GM21423 (cell line): ENCODE results near the gene FNIP1.
"Not testable (repeated sequence)": the region's sequence is repeated elsewhere in the genome, so short reads cannot be mapped to it uniquely, and the experiment has no call there.

Source experiments
- ATAC-seq: cut with Tn5 transposase; IDR thresholded peaks from one replicate; pipeline ENCODE4 v1.9.1; 2021; ENCODE audit warnings: mild to moderate bottlenecking, moderate library complexity; ENCODE audit not compliant: unreplicated experiment

The FNIP1 gene

DNA sequence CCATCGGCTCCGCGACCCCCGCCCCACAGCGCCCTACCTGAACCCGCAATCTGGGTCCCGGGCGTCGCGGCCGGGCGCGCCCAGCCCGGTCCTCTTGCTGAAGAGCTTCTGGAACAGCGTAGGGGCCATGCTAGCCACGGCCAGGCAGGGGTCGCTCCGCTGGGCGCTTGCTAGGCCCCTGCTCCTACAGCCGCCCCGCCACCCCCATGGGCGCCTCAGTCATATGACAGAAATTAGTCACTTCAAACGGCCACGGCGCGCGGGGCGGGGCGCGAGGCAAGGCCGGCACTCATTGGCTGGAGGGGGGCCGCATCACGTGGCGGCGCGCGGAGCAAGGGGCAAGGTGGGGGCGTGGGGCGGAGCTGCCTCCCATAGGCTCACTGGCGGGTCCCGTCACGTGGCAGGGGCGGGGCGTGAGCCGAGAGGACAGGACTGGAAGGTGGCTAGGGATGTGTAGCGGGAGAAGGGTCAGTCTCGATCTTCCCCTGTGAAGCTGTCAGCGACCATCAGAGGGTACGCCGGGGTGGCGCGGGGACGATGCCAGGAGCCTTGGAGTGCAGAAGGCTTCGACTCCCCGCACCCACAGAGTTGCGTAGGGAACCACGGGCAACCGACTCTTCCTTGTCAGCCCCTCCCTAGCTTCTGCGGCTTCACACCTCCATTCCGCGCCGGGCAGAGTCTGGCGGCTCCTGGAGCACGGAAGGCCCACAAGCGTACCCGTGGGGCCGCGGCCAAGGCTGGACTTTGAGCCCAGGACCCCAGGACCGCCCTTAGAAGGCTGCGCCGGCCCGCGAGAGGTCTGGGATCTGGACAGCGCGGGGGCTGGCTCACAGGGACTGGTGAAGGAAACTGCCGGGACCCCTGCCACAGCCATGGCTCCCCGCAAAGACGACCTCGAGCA is at the start of gene FNIP1:
FNIP1 (minus strand) TSS at position 225 of the 901 bp plus-strand sequence; CDS start at position 129, 96 bp downstream.
- peak; percentile 94 for ATAC-seq

DNA sequence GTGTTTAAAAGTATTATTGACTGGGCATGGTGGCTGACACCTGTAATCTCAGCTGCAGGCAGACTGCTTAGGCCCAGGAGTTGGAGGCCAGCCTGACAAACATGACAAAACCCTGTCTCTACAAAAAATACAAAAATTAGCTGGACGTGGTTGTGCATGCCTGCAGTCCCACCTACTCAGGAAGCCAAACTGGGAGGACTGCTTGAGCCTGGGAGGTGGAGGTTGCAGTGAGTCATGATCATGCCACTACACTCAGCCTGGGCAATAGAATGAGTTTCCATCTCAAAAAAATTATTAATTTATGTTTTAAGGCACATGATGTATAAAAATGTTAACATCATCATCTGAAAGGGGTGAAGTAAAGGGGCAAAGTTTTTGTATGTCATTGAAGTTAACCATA is 49.7 kb upstream of the FNIP1 start:
- no peak for ATAC-seq

DNA sequence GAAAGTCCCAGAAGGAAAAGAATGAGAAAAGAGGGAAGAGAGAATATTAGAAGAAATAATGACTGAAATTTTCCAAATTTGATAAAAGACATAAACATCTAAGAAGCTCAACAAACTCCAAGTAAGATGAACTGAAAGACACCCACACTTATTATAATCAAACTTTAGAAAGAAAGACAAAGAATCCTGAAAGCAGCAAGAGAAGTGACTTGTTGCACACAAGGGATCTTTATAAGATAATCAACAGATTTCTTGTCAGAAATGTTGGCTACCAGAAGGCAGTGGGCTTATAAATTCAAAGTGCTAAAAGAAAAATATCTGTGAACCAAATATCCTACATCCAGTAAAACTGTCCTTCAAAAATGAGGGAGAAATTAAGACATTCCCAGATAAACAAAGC is 49.0 kb upstream of the FNIP1 start:
- no peak for ATAC-seq

DNA sequence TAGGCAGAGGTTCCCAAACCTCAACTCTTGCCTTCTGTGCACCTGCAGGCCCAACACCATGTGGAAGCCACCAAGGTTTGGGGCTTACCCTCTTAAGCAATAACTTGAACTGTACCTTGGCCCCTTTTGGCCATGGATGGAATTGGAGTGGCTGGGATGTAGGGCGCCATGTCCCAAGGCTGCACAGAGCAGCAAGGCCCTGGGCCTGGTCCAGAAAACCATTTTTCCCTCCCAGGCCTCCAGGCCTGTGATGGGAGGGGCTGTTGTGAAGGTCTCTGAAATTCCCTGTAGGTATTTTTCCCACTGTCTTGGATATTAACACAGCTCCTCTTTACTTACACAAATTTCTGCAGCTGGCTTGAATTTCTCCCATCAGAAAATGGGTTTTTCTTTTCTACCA is 46.2 kb upstream of the FNIP1 start:
- ATAC-seq = not testable (repeated sequence)

DNA sequence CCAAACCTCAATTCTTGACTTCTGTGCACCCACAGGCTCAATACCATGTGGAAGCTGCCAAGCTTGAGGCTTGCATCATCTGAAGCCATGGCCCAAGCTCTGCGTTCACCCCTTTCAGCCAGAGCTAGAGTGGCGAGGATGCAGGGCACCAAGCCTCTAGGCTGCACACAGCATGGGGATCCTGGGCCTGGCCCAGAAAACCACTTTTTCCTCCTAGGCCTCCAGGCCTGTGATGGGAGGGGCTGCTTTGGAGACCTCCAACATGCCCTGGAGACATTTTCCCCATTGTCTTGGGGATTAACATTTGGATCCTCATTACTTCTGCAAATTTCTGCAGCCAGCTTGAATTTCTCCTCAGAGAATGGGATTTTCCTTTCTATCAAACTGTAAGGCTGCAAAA is 35.9 kb upstream of the FNIP1 start:
- ATAC-seq = not testable (repeated sequence)

DNA sequence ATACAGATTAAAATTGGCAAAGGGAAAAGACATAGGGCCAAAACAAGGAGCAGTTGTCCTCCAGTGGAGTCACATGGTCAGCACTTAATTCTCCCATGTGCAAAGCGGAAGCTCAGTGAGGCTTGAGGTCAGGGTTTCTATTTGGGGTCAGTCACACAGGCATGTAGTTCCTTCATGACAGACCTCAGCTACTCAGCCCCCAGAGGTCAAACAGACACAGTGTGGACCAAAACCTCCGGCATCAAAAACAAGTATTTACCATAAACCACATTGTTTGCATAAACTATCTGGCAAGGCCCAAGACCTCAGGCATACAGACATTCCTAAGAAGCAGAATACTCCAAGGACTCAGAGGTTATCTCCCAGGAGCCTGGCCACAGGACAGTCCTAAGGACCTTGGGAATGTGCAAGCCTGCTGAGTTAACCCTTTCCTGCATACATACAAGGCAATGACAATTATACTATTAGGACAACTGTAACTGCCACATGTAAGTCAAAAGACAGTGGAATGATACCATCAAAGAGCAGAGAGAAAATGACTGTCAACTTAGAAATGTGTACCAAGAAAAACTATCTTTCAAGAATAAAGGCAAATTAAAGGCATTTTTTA is 28.7 kb upstream of the FNIP1 start:
- ATAC-seq = no peak

GRCh38 chr5:131824631-131825030 is 27.8 kb upstream of the FNIP1 start:
- no peak for ATAC-seq

- no peak for ATAC-seq
These were observed 24.4 kb upstream of the FNIP1 start for GRCh38 chr5:131821221-131821620.

DNA sequence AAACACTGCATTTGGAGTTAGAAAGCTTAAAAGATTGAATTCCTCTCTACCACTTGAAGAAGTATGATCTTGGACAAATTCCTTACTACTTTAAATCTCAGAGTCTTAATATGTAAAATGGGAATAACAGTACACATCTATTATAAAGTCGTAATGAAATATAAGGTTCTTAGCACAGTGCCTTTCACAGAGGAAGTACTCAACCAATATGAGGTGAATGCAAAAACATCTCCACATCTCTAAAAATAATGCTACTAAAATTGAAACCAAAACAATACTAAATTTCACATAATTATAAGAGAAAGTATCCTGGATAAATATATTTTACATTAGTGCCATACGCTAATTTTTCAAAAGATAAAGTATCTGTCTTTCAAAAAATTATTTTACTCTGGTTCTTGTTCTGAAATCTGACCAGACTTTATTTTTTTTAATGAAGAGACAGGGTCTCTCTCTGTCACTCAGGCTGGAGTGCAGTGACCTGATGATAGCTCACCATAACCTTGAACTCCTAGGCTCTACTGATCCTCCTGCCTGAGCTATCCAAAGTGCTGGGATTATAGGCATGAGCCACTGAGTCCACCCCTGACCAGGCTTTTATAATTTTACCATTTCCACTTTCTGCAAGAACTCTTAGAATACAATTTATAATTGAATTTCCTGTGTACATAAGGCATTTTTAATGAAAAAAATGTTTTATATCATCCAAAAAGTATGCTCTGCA is 21.3 kb upstream of the FNIP1 start:
- no peak for ATAC-seq

DNA sequence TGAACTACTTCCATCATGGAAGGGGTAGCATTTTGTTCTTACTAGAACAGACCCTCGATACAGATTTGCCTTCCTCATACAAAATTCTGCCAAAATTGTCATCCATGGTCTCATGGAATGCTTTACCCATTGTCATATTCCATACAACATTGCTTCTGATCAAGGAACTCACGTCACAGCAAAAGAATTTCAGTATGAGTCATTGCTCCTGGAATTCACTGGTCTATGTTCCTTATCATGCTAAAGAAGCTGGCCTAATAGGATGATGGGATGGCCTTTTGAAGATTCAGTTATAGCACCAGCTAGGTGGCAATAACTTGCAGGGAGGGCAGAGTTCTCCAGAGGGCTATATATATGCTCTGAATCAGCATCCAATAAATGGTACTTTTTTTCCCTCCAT is 18.2 kb upstream of the FNIP1 start:
- ATAC-seq = no peak

DNA sequence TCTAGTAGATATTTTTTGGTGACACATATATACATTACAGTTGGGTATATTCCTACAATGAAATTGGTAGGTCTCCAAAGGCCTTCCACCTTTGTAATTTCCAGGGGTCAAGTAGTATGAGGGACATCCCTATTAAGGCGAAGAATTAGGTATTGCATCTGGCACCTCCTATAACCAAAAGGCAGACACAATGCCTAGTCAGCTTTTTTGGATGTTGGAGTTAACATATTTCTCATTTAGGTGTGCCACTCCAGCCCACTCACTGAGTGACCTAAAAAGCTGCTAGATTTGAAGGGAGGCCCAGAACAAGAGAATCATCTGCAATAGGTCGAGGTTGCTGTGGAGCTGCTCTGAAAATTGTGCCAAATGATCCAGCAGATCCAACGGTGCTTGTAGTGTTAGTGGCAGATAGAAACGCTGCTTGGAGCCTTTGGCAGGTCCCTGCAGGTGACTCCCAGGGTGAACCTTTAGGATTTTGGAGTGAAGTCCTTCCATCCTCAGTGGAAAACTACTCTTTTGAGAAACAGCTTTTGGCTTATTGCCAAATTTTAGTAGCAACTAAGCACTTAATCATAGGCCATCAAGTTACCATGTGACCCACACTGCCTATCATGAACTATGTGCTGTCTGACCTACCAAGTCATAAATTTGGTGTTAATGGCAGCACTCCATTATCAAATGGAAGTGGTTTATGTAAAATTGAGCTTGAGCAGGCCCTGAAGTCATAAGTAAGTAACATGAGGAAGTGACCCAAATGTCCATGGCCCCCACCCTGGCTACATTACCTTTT is 15.7 kb upstream of the FNIP1 start:
- no peak for ATAC-seq

DNA sequence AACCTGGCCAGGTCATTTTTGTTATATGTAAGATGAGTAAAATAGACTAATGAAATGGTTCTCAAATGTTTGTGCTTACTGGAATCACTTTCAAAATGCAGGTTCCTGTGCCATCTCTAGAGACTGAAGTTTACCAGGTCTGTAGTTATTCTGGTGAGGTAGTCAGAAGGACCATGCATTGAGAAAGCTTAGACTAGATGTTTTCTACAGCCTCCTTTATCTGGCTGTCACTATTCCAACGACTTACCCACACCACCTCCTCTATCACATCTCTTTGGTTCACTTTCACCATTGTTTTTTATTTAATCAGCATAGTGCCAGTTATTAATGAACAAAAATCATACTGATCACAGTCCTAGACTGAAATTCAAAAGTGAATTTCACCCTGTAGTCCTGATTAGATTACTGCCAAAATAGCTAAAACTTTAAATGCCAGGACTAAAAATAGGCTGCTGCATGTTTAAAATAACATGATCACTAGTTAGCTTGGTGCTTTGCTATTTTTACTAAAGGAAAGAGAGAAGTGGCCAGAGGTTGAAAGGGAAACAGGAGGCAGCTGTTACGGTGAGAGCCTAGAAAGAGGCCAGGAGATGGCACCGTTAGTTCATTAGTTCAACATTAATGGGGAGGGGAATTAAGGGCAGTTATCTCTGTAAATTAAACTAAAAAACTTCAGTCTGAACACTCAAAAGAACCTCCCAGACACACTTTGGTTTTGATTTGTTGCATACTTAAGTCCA is 13.9 kb upstream of the FNIP1 start:
- no peak for ATAC-seq

GRCh38 chr5:131795879-131796792 is 681 bp downstream of the FNIP1 start:
- ATAC-seq = peak; percentile 17

DNA sequence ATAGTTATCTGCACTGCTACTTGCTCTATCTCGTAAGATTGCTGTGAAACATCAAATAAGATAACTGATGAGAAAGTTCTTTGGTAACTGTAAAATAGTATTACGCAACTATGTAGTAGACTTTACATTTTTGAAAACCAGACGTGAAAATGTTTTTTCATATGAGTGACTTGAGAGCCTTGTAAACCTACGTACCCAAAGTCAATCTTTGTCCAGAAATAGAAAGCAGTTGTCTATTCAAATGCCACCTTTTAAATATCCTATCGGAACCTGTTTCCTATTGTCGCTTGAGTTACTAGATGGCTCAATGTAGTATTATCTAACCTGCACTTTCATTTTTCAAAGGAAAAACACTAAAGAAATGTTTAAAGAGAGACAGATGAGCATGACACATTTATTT is 1.6 kb downstream of the FNIP1 start:
- ATAC-seq = no peak

DNA sequence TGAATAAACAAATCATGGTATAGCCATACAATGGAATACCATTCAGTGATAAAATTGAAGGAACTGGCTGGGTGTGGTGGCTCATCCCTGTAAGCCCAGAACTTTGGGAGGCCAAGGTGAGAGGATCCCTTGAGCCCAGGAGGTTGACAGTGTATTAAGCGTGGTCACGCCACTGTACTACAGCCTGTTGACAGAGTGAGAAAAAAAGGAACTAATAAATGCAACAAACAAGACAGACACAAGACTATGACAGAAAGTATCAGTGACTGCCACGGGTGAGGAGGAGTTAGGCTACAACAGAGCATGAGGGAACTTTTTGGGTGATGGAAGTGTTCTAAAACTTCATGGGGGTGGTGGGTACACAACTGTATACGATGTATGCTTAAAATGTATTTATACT is 2.2 kb downstream of the FNIP1 start:
- no peak for ATAC-seq

- no peak for ATAC-seq
These were observed 3.9 kb downstream of the FNIP1 start for GRCh38 chr5:131792896-131793295.

DNA sequence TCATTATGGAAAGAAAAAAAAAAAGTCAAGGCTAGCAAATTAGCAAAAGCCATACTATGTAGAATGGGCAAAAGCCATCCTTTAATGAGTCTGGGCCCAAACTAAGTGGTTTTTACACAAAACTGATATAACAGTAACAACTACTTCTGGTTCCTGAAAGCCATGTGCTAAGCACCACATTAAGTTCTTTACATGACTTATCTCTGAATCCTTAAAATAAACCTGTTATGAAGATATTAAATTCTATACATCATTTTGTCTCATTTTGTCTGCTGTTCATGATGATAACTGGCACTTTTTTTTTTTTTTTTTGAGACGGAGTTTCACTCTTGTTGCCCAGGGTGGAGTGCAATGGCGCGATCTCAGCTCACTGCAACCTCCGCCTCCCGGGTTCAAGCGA is 5.0 kb downstream of the FNIP1 start:
- no peak for ATAC-seq

DNA sequence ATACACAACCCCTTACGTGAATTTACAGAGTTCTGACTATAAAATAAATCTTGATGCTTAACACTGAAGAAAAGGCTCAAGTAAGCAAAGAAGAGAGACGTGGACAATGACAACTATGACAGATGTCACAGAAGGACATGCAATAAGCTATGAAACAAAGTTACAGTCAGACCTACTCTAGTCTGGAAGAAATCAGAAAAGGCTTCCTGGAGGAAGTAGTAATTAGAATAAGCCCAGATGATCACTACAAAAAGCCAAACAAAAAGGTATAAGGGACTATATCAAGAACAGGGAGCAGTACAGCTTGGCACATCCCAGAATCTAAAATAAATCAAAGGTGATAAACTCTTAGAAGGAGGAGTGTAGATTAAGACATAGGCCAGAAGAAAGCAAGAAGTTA is 6.3 kb downstream of the FNIP1 start:
- ATAC-seq = no peak

- no peak for ATAC-seq
These were observed 7.1 kb downstream of the FNIP1 start for GRCh38 chr5:131789765-131790164.
